ENCODE data around the gene VMP1.

DNA sequence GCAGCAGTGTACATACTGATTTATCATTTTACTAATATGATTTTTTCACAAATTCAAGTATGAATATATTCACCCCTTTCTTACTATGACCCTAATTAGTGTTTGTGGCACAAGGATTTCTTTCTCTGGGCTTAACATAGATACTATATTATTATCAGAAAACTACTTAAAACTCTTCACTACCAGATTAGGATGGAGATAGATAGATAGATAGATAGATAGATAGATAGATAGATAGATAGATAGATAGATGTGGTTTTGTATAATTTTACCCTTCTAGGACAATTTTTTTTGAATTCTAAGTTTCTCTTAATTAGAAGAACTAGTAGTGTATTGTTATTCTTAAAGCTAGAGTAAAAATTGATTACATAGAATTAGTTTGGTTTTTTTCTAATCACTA, 49.6 kb downstream of the VMP1 start:
- TF ChIP-seq, protein P1, sequence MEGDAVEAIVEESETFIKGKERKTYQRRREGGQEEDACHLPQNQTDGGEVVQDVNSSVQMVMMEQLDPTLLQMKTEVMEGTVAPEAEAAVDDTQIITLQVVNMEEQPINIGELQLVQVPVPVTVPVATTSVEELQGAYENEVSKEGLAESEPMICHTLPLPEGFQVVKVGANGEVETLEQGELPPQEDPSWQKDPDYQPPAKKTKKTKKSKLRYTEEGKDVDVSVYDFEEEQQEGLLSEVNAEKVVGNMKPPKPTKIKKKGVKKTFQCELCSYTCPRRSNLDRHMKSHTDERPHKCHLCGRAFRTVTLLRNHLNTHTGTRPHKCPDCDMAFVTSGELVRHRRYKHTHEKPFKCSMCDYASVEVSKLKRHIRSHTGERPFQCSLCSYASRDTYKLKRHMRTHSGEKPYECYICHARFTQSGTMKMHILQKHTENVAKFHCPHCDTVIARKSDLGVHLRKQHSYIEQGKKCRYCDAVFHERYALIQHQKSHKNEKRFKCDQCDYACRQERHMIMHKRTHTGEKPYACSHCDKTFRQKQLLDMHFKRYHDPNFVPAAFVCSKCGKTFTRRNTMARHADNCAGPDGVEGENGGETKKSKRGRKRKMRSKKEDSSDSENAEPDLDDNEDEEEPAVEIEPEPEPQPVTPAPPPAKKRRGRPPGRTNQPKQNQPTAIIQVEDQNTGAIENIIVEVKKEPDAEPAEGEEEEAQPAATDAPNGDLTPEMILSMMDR (IDR thresholded peaks at IDR 0.05; ENCODE audit: insufficient read depth, low read length), result no peak
- TF ChIP-seq GABPA (IDR thresholded peaks at IDR 0.05; ENCODE audit: low read depth) (no peak), SPI1 (IDR thresholded peaks at IDR 0.05; ENCODE audit: borderline replicate concordance, low read depth) (no peak)
